Stimulated activated naive CD8-positive, alpha-beta T cell treated with anti-CD3 and anti-CD28 coated beads, Interleukin-15, amount 100 ng/mL, for 72 hours (primary cell): ENCODE data around the gene HS3ST6.
A peak's percentile ranks its signal among the peaks of the same experiment; 100 is the strongest.
"Not testable (repeated sequence)": the region's sequence is repeated elsewhere in the genome, so short reads cannot be mapped to it uniquely, and the experiment has no call there.

ENCODE experiments used
- ATAC-seq: fragments of 150-1000 bp; cut with Tn5 transposase; 2 replicates; pipeline ENCODE4 v1.10.0; 2021; ENCODE audit warnings: mild to moderate bottlenecking, moderate library complexity
- DNase-seq, 2 donors: peaks; one replicate each; pipeline ENCODE4 v3.0.0; 2021 to 2022
- H3K27ac Mint-ChIP-seq, 2 donors: one replicate each; pipeline ENCODE4 v1.8.0; 2022; ENCODE audit warnings: mild to moderate bottlenecking in 2 of 2, mixed read lengths in 2 of 2, moderate library complexity in 2 of 2
- H3K27me3 Mint-ChIP-seq: one replicate; pipeline ENCODE4 v1.8.0; 2022; ENCODE audit warnings: mixed read lengths
- H3K4me1 Mint-ChIP-seq: one replicate; pipeline ENCODE4 v1.8.0; 2022; ENCODE audit warnings: mild to moderate bottlenecking, mixed read lengths
- H3K4me3 Mint-ChIP-seq, 2 donors: one replicate each; pipeline ENCODE4 v1.8.0; 2022; ENCODE audit warnings: mild to moderate bottlenecking in 2 of 2, mixed read lengths in 2 of 2, moderate library complexity in 1 of 2
- H3K9me3 Mint-ChIP-seq, 2 donors: one replicate each; pipeline ENCODE4 v1.8.0; 2022; ENCODE audit warnings: mixed read lengths in 2 of 2

The HS3ST6 gene

GRCh38 chr16:1957434-1958142, 39.4 kb upstream of the HS3ST6 start:
- not testable (repeated sequence) for DNase-seq, H3K9me3 Mint-ChIP-seq, H3K27me3 Mint-ChIP-seq, ATAC-seq
- peak overlapping the region in 1 of 2 donors; percentile 56 for H3K27ac Mint-ChIP-seq
- H3K4me1 Mint-ChIP-seq = peaks cover 40% of the 10 kb centered on the region
- peak overlapping the region in 1 of 2 donors; percentile 18 for H3K4me3 Mint-ChIP-seq

GRCh38 chr16:1953734-1954133, 35.5 kb upstream of the HS3ST6 start:
- no peaks in the 10 kb centered on the region for H3K27me3 Mint-ChIP-seq
- H3K4me1 Mint-ChIP-seq = peaks cover 8% of the 10 kb centered on the region
- no peak overlapping the region for H3K4me3 Mint-ChIP-seq
- H3K27ac Mint-ChIP-seq = no peak overlapping the region
- DNase-seq (no peak), ATAC-seq (no peak)
- H3K9me3 Mint-ChIP-seq = no peaks in the 10 kb centered on the region

GRCh38 chr16:1950559-1950958, 32.3 kb upstream of the HS3ST6 start:
- ATAC-seq = no peak
- Mint-ChIP-seq H3K9me3 (no peaks in the 10 kb centered on the region), H3K4me1 (peaks cover 6% of the 10 kb centered on the region), H3K4me3 (no peak overlapping the region), H3K27me3 (no peaks in the 10 kb centered on the region), H3K27ac (no peak overlapping the region)
- no peak for DNase-seq

- no peaks in the 10 kb centered on the region for H3K9me3 Mint-ChIP-seq
- no peaks in the 10 kb centered on the region for H3K27me3 Mint-ChIP-seq
- no peak overlapping the region for H3K27ac Mint-ChIP-seq
- H3K4me3 Mint-ChIP-seq = no peak overlapping the region
- ATAC-seq = no peak
- DNase-seq = no peak
- H3K4me1 Mint-ChIP-seq = peaks cover 6% of the 10 kb centered on the region
Observed at GRCh38 chr16:1950047-1950446, 31.8 kb upstream of the HS3ST6 start.

GRCh38 chr16:1949507-1949906, 31.3 kb upstream of the HS3ST6 start:
- no peaks in the 10 kb centered on the region for H3K27me3 Mint-ChIP-seq
- H3K9me3 Mint-ChIP-seq = no peaks in the 10 kb centered on the region
- DNase-seq = no peak
- no peak overlapping the region for H3K4me3 Mint-ChIP-seq
- H3K27ac Mint-ChIP-seq = no peak overlapping the region
- no peak for ATAC-seq
- H3K4me1 Mint-ChIP-seq = peaks cover 10% of the 10 kb centered on the region

- Mint-ChIP-seq H3K4me3 (no peak overlapping the region), H3K4me1 (peaks cover 22% of the 10 kb centered on the region), H3K9me3 (no peaks in the 10 kb centered on the region), H3K27ac (no peak overlapping the region), H3K27me3 (no peaks in the 10 kb centered on the region)
- DNase-seq (no peak), ATAC-seq (no peak)
Observed at GRCh38 chr16:1947369-1947670, 29.1 kb upstream of the HS3ST6 start.

- DNase-seq = no peak
- no peak for ATAC-seq
- Mint-ChIP-seq H3K9me3 (no peaks in the 10 kb centered on the region), H3K27me3 (no peaks in the 10 kb centered on the region), H3K27ac (no peak overlapping the region), H3K4me1 (peaks cover 28% of the 10 kb centered on the region), H3K4me3 (no peak overlapping the region)
Observed at GRCh38 chr16:1946495-1947368, 28.5 kb upstream of the HS3ST6 start.

GRCh38 chr16:1945559-1946391, 27.6 kb upstream of the HS3ST6 start:
- H3K4me1 Mint-ChIP-seq = peaks cover 35% of the 10 kb centered on the region
- DNase-seq (no peak), ATAC-seq (no peak)
- no peaks in the 10 kb centered on the region for H3K9me3 Mint-ChIP-seq
- H3K27me3 Mint-ChIP-seq = no peaks in the 10 kb centered on the region
- H3K4me3 Mint-ChIP-seq = no peak overlapping the region
- peak overlapping the region in 1 of 2 donors; percentile 16 for H3K27ac Mint-ChIP-seq

GRCh38 chr16:1944612-1945199, 26.5 kb upstream of the HS3ST6 start:
- ATAC-seq (no peak), DNase-seq (no peak)
- Mint-ChIP-seq H3K27me3 (no peaks in the 10 kb centered on the region), H3K27ac (peak overlapping the region; percentile 19 to 65), H3K4me3 (peak overlapping the region; percentile 47 to 93), H3K9me3 (no peaks in the 10 kb centered on the region), H3K4me1 (peaks cover 35% of the 10 kb centered on the region)

GRCh38 chr16:1942810-1943726, 24.9 kb upstream of the HS3ST6 start, which contains the start of gene MSRB1:
TSS of gene MSRB1 (minus strand) at chr16:1943199. CDS start at chr16:1943156, 43 bp downstream.
- peak; percentile 97 for ATAC-seq
- DNase-seq = peak; percentile 99 to 100
- Mint-ChIP-seq H3K4me1 (peaks cover 35% of the 10 kb centered on the region), H3K27me3 (no peaks in the 10 kb centered on the region), H3K4me3 (peak within 1 kb of the TSS; percentile 93 to 94), H3K9me3 (no peaks in the 10 kb centered on the region), H3K27ac (peak within 1 kb of the TSS; percentile 86 to 97)

GRCh38 chr16:1942047-1942809, 24.0 kb upstream of the HS3ST6 start:
- no peak for DNase-seq
- Mint-ChIP-seq H3K27ac (peak overlapping the region; percentile 61 to 76), H3K4me3 (peak overlapping the region; percentile 93 to 94)

GRCh38 chr16:1941162-1942046, 23.2 kb upstream of the HS3ST6 start:
- peak overlapping the region; percentile 93 to 94 for H3K4me3 Mint-ChIP-seq
- H3K4me1 Mint-ChIP-seq = peaks cover 35% of the 10 kb centered on the region
- no peaks in the 10 kb centered on the region for H3K9me3 Mint-ChIP-seq

More at GRCh38 chr16:1942047-1942809, 24.0 kb upstream of the HS3ST6 start:
- no peak for ATAC-seq
- Mint-ChIP-seq H3K27me3 (no peaks in the 10 kb centered on the region), H3K9me3 (no peaks in the 10 kb centered on the region), H3K4me1 (peaks cover 35% of the 10 kb centered on the region)

More at GRCh38 chr16:1941162-1942046, 23.2 kb upstream of the HS3ST6 start:
- H3K27me3 Mint-ChIP-seq = no peaks in the 10 kb centered on the region
- no peak for ATAC-seq
- DNase-seq = no peak
- H3K27ac Mint-ChIP-seq = peak overlapping the region; percentile 12 to 61
